ENCODE measurements around the gene GDPD3. TPM values are rescaled to one million over a fixed set of nuclear protein-coding genes. Genes with fewer than 3 reads are reported as not detected.

GDPD3 gene
- total RNA-seq, 1 experiment from 2014 or later: 3.8 TPM

DNA sequence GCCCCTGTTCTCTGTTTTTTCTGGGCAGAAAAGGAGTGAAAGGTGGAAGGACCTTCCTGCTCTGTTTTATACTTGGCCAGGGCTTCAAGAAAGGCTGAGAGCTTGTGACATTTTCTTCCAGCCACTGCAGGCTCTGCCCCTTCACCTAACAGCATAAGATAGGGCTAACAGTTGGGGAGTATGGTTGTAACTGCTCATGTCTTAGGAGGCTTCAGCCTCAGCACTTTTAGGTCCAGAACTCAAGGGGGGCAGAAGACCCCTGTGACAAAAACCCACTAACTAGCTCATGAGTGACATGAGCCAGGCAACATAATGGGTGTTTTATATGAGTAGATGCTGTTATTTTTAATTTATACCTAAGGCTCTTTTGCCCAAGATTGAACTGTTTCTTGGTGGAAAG lies 42.8 kb downstream of the GDPD3 start:
- Histone ChIP-seq H3K4ac (ENCODE audit: low read depth, low read length) (no peak overlapping the region), H2BK12ac (ENCODE audit: insufficient read length, low read depth, low read length) (no peak overlapping the region), H4K5ac (ENCODE audit: insufficient read length, low read depth, low read length) (no peak overlapping the region), H3K18ac (ENCODE audit: insufficient read length, low read depth, low read length) (no peak overlapping the region), H3T11ph (ENCODE audit: low read length) (no peak overlapping the region), H3K23me2 (ENCODE audit: insufficient read length, low read depth, low read length, poor library complexity, severe bottlenecking) (peaks cover 5% of the 10 kb centered on the region), H3K4me2 (ENCODE audit: insufficient read depth, insufficient read length, low read length) (no peak overlapping the region), H4K8ac (replicated peaks; ENCODE audit: insufficient read length, low read depth, low read length) (no peak overlapping the region), H2BK5ac (ENCODE audit: insufficient read length, low read length) (no peak overlapping the region), H2BK20ac (ENCODE audit: low read depth, low read length, poor library complexity, severe bottlenecking) (no peak overlapping the region), H4K20me1 (ENCODE audit: control insufficient read depth, insufficient read depth, insufficient read length) (no peaks in the 10 kb centered on the region), H3K14ac (ENCODE audit: insufficient read depth, low read length) (no peak overlapping the region), H2AFZ (ENCODE audit: low read length) (no peak overlapping the region), H2AK5ac (ENCODE audit: insufficient read length, low read length) (no peak overlapping the region), H3K27me3 (ENCODE audit: insufficient read depth, low read length) (no peaks in the 10 kb centered on the region), H4K91ac (ENCODE audit: insufficient read length, low read depth, low read length) (no peak overlapping the region), H3K9me3 (ENCODE audit: control insufficient read depth, low read depth, low read length) (no peaks in the 10 kb centered on the region), H3K9ac (ENCODE audit: extremely low read depth, insufficient read length, low read length) (no peak overlapping the region), H3K4me1 (ENCODE audit: insufficient read depth, low read length) (no peaks in the 10 kb centered on the region; the same call in 1 of the 2 replicates), H3K79me2 (ENCODE audit: insufficient read depth, low read length) (peaks cover 12% of the 10 kb centered on the region; the same call in 1 of the 2 replicates), H3K79me1 (ENCODE audit: insufficient read depth, low read depth, low read length, poor library complexity, severe bottlenecking) (peaks cover 7% of the 10 kb centered on the region), H3K27ac (ENCODE audit: insufficient read length, low read depth, low read length) (no peak overlapping the region), H3K23ac (ENCODE audit: insufficient read length, low read depth, low read length) (no peak overlapping the region), H2BK15ac (ENCODE audit: low read depth, low read length) (no peak overlapping the region), H2BK120ac (ENCODE audit: low read depth, low read length, poor library complexity, severe bottlenecking) (no peak overlapping the region), H3K56ac (ENCODE audit: insufficient read length, low read depth, low read length) (no peak overlapping the region)
- Mint-ChIP-seq H3K4me3 (no peak overlapping the region), H3K27ac (no peak overlapping the region), H3K4me1 (peaks cover 13 to 27% of the 10 kb centered on the region in 2 experiments), H3K27me3 (ENCODE audit: low read depth) (no peaks in the 10 kb centered on the region; the same call in 1 of the 2 replicates), H3K36me3 (ENCODE audit: insufficient read depth in 1 of 3, low read depth in 3 of 3) (peaks cover 51 to 72% (median 58%) of the 10 kb centered on the region in 3 experiments), H3K9me3 (no peaks in the 10 kb centered on the region; a peak in 1 of 5 replicates)
- TF ChIP-seq, protein P1, sequence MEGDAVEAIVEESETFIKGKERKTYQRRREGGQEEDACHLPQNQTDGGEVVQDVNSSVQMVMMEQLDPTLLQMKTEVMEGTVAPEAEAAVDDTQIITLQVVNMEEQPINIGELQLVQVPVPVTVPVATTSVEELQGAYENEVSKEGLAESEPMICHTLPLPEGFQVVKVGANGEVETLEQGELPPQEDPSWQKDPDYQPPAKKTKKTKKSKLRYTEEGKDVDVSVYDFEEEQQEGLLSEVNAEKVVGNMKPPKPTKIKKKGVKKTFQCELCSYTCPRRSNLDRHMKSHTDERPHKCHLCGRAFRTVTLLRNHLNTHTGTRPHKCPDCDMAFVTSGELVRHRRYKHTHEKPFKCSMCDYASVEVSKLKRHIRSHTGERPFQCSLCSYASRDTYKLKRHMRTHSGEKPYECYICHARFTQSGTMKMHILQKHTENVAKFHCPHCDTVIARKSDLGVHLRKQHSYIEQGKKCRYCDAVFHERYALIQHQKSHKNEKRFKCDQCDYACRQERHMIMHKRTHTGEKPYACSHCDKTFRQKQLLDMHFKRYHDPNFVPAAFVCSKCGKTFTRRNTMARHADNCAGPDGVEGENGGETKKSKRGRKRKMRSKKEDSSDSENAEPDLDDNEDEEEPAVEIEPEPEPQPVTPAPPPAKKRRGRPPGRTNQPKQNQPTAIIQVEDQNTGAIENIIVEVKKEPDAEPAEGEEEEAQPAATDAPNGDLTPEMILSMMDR (conservative IDR thresholded peaks at IDR 0.05): no peak
- no peak for DNase-seq

Measured in H9 (cell line).